ENCODE measurements around the gene FBXO34. TPM values are rescaled to one million over a fixed set of nuclear protein-coding genes. Genes with fewer than 3 reads are reported as not detected.
A peak's percentile ranks its signal among the peaks of the same experiment; 100 is the strongest.

Gene FBXO34
- total RNA-seq, 2 donors from 2014 or later, result 26.0 to 32.7 TPM

GRCh38 chr14:55383541-55384140, 112.4 kb downstream of the FBXO34 start:
- H3K4me3 ChIP-seq, result no peak overlapping the region
- H3K9me3 ChIP-seq, result no peaks in the 10 kb centered on the region
- H3K36me3 ChIP-seq, result peaks cover 35% of the 10 kb centered on the region
- peak overlapping the region; percentile 61 to 64 for H3K27ac ChIP-seq
- no peak for DNase-seq (ENCODE audit: low spot score)
- peaks cover 0 to 12% of the 10 kb centered on the region in 2 donors for H3K4me1 ChIP-seq
- no peaks in the 10 kb centered on the region for H3K27me3 ChIP-seq
- no peak for TF ChIP-seq CTCF (IDR thresholded peaks at IDR 0.05)

- no peak for TF ChIP-seq CTCF (IDR thresholded peaks at IDR 0.05)
- Histone ChIP-seq H3K27me3 (no peaks in the 10 kb centered on the region), H3K4me3 (no peak overlapping the region), H3K27ac (peak overlapping the region; percentile 40 to 61), H3K36me3 (peaks cover 38% of the 10 kb centered on the region), H3K9me3 (no peaks in the 10 kb centered on the region), H3K4me1 (peaks cover 0 to 12% of the 10 kb centered on the region in 2 donors)
- no peak for DNase-seq (ENCODE audit: low spot score)
Measured at GRCh38 chr14:55384536-55384935, 113.3 kb downstream of the FBXO34 start.

- Histone ChIP-seq H3K27me3 (no peaks in the 10 kb centered on the region), H3K4me1 (peaks cover 0 to 12% of the 10 kb centered on the region in 2 donors), H3K4me3 (no peak overlapping the region), H3K27ac (peak overlapping the region in 1 of 2 donors; percentile 10), H3K9me3 (no peaks in the 10 kb centered on the region), H3K36me3 (peaks cover 34% of the 10 kb centered on the region)
- DNase-seq (ENCODE audit: low spot score), result no peak
- TF ChIP-seq CTCF (IDR thresholded peaks at IDR 0.05), result no peak
Measured at GRCh38 chr14:55386037-55386808, 115.0 kb downstream of the FBXO34 start.

- no peak for TF ChIP-seq CTCF (IDR thresholded peaks at IDR 0.05)
- Histone ChIP-seq H3K9me3 (no peaks in the 10 kb centered on the region), H3K4me3 (no peak overlapping the region), H3K4me1 (peaks cover 0 to 12% of the 10 kb centered on the region in 2 donors), H3K27ac (no peak overlapping the region), H3K36me3 (peaks cover 25% of the 10 kb centered on the region), H3K27me3 (no peaks in the 10 kb centered on the region)
- DNase-seq (ENCODE audit: low spot score), result no peak
Measured at GRCh38 chr14:55387121-55387520, 115.9 kb downstream of the FBXO34 start.

- Histone ChIP-seq H3K9me3 (no peaks in the 10 kb centered on the region), H3K36me3 (peaks cover 23% of the 10 kb centered on the region), H3K4me1 (peaks cover 0 to 10% of the 10 kb centered on the region in 2 donors), H3K4me3 (no peak overlapping the region), H3K27ac (no peak overlapping the region), H3K27me3 (no peaks in the 10 kb centered on the region)
- no peak for DNase-seq (ENCODE audit: low spot score)
- TF ChIP-seq CTCF (IDR thresholded peaks at IDR 0.05), result no peak
Measured at GRCh38 chr14:55388160-55388559, 116.9 kb downstream of the FBXO34 start.

All from right atrium auricular region (tissue), 2 donors.